PC-9 (cell line): ENCODE results near the gene LBX1. TPM values are rescaled to one million over a fixed set of nuclear protein-coding genes. Genes with fewer than 3 reads are reported as not detected.

ENCODE experiments used
- Bru-seq: library from RNA; stranded (reverse); fragments of 400-500 nt; gene quantifications from one replicate; lab custom pipeline; 2021; lab: Mats Ljungman, UMichigan
- BruChase-seq, 2 experiments: library from RNA; stranded (reverse); fragments of 400-500 nt; gene quantifications; one replicate each; lab custom pipeline; 2021; lab: Mats Ljungman, UMichigan
- BruUV-seq: library from RNA; stranded (reverse); fragments of 400-500 nt; replicated peaks from 2 replicates; lab custom pipeline; 2021; lab: Mats Ljungman, UMichigan
- CTCF ChIA-PET: fragments of 300-600 bp; sonication (Branson Sonifier 250); formaldehyde crosslinking; loops from one replicate; lab custom pipeline; 2022; ENCODE audit warnings: antibody characterized with exemption; lab: Charles Lee
- POLR2A ChIA-PET: fragments of 300-600 bp; sonication (Branson Sonifier 250); formaldehyde crosslinking; loops from one replicate; lab custom pipeline; 2022; ENCODE audit warnings: antibody characterized with exemption; ENCODE audit not compliant: unreplicated experiment; lab: Charles Lee
- DNase-seq, 2 experiments: peaks; one replicate each; pipeline versions ENCODE4 v3.0.0 to v3.0.0-alpha.2; 2015 to 2022; ENCODE audit warnings: mixed read lengths in 1 of 2
- H2AFZ ChIP-seq: fragments of 200-600 bp; sonication (generic); 2 replicates; pipeline ENCODE4 v1.8.1; 2017; ENCODE audit warnings: antibody characterized with exemption
- H3F3A ChIP-seq: fragments of 200-600 bp; sonication (generic); 2 replicates; pipeline ENCODE4 v1.8.1; 2017; ENCODE audit warnings: antibody characterized with exemption, mild to moderate bottlenecking, low read depth; ENCODE audit not compliant: insufficient read depth
- H3K27ac ChIP-seq: fragments of 200-600 bp; sonication (generic); 2 replicates; pipeline ENCODE4 v1.6.1; 2016; ENCODE audit warnings: mixed run types
- H3K27me3 ChIP-seq: fragments of 200-600 bp; sonication (generic); 2 replicates; pipeline ENCODE4 v1.6.1; 2016; ENCODE audit warnings: low read depth, mixed run types; ENCODE audit not compliant: insufficient read depth
- H3K36me3 ChIP-seq: fragments of 200-600 bp; sonication (generic); 2 replicates; pipeline ENCODE4 v1.6.1; 2016; ENCODE audit warnings: low read depth, mixed run types
- H3K4me1 ChIP-seq: fragments of 200-600 bp; sonication (generic); replicated peaks from 2 replicates; pipeline ENCODE4 v1.6.1; 2016; ENCODE audit warnings: mixed run types; ENCODE audit not compliant: insufficient read depth
- H3K4me2 ChIP-seq: fragments of 200-600 bp; sonication (generic); 2 replicates; pipeline ENCODE4 v1.6.1; 2017; ENCODE audit warnings: mixed run types
- H3K4me3 ChIP-seq: fragments of 200-600 bp; sonication (generic); 2 replicates; pipeline ENCODE4 v1.6.1; 2016; ENCODE audit warnings: mixed run types
- H3K79me2 ChIP-seq: fragments of 200-600 bp; sonication (generic); 2 replicates; pipeline ENCODE4 v1.6.1; 2017; ENCODE audit warnings: low read depth, mixed run types
- H3K9me2 ChIP-seq: fragments of 200-600 bp; sonication (generic); 2 replicates; pipeline ENCODE4 v1.8.1; 2017; ENCODE audit warnings: mild to moderate bottlenecking; ENCODE audit not compliant: insufficient read depth
- H3K9me3 ChIP-seq: fragments of 200-600 bp; sonication (generic); 2 replicates; pipeline ENCODE4 v1.8.1; 2016; ENCODE audit warnings: low read depth; ENCODE audit not compliant: insufficient read depth
- H4K20me1 ChIP-seq: fragments of 200-600 bp; sonication (generic); 2 replicates; pipeline ENCODE4 v1.8.1; 2017; ENCODE audit not compliant: insufficient read depth
- EZH2 ChIP-seq: fragments of 200-600 bp; sonication (generic); IDR thresholded peaks from 2 replicates; pipeline ENCODE4 v1.8.0; 2017; ENCODE audit warnings: antibody characterized with exemption, low read depth
- intact Hi-C: fragments of 100-400 bp; cut with micrococcal nuclease; formaldehyde crosslinking; loops from one replicate; pipeline ENCODE4 v1.10.0; 2022; ENCODE audit not compliant: unreplicated experiment
- long read RNA-seq: library from polyadenylated mRNA; stranded (forward); transcript quantifications from one replicate; pipeline ENCODE4 v2.0.0, GENCODE V29; 2022
- total RNA-seq: library from RNA; stranded (reverse); gene quantifications from 2 replicates; pipeline ENCODE4 v1.2.3, GENCODE V29; 2021
- TF ChIP-seq, protein P1 (sequence below): fragments of 200-600 bp; sonication (generic); conservative IDR thresholded peaks from 2 replicates; pipeline ENCODE4 v1.6.1; 2017; ENCODE audit warnings: mixed run types, antibody characterized with exemption, mild to moderate bottlenecking, moderate library complexity

LBX1 gene, protein sequence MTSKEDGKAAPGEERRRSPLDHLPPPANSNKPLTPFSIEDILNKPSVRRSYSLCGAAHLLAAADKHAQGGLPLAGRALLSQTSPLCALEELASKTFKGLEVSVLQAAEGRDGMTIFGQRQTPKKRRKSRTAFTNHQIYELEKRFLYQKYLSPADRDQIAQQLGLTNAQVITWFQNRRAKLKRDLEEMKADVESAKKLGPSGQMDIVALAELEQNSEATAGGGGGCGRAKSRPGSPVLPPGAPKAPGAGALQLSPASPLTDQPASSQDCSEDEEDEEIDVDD
- total RNA-seq (not detected in 2 replicates), Bru-seq, nascent RNA (not detected), BruChase-seq, experiment 1, labeled RNA remaining after a 2-hour chase (not detected), BruChase-seq, experiment 2, labeled RNA remaining after a 6-hour chase (not detected)
- long read RNA-seq: 0 reads

DNA sequence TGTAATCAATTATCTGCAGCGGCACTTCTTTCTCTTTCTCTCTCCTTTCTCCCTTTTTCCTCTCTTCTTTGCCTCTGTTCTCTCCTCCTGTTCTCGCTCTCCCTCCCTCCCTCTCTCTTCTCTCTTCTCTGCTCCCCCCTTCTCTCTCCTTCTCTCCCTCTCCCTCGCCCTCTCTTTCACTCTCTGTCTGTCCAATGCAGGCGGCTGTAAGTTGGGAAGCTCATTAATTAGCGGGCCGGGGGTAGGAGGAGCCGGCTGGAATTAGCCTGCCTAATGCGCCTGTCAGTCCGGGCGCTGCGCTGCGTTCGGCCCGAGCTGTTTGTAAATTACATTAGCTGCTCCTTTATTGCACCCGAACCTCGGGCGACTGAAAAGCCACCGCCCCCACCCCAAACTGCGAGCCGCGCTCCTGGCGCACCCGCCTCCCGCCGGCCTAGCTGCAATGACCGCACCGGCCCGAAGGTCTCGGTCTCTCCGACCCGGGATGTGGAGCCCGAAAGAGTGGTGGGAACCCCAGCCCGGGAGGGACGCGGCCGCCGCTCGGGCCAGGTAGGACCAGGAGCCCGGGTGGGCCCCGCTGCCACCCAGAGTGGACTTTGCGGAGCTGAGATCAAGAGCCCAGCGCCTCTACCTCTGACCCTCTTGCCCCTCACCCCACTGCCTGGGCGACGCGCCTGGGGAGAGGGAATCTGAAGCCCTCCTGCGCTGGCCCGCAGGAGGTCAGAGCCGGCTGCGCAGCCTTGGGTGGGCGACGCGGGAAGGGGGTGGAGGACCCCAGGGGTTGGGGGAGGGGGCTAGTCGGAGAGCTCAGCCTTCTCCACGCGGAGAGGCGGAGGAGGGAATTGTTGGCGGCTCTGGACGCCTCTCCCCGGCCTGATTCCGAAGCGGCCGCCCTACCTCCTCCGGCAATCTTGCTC lies at the start of gene LBX1:
Gene LBX1, minus strand, starts transcription at position 198 of the 917 bp plus-strand sequence. CDS start 648 bp downstream, outside the sequence.
- Histone ChIP-seq H3K4me1 (no peaks in the 10 kb centered on the region), H2AFZ (no peak within 1 kb of the TSS), H3K9me3 (no peaks in the 10 kb centered on the region), H3F3A (no peaks in the 10 kb centered on the region), H3K79me2 (no peaks in the 10 kb centered on the region), H3K27ac (no peak within 1 kb of the TSS), H3K36me3 (no peaks in the 10 kb centered on the region), H3K4me3 (no peak within 1 kb of the TSS), H3K27me3 (peaks cover 37% of the 10 kb centered on the region), H3K4me2 (no peak within 1 kb of the TSS), H3K9me2 (no peaks in the 10 kb centered on the region), H4K20me1 (no peaks in the 10 kb centered on the region)
- intact Hi-C loops: no loop called here
- TF ChIP-seq, protein P1, sequence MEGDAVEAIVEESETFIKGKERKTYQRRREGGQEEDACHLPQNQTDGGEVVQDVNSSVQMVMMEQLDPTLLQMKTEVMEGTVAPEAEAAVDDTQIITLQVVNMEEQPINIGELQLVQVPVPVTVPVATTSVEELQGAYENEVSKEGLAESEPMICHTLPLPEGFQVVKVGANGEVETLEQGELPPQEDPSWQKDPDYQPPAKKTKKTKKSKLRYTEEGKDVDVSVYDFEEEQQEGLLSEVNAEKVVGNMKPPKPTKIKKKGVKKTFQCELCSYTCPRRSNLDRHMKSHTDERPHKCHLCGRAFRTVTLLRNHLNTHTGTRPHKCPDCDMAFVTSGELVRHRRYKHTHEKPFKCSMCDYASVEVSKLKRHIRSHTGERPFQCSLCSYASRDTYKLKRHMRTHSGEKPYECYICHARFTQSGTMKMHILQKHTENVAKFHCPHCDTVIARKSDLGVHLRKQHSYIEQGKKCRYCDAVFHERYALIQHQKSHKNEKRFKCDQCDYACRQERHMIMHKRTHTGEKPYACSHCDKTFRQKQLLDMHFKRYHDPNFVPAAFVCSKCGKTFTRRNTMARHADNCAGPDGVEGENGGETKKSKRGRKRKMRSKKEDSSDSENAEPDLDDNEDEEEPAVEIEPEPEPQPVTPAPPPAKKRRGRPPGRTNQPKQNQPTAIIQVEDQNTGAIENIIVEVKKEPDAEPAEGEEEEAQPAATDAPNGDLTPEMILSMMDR: no peak
- no peak for TF ChIP-seq EZH2
- ChIA-PET POLR2A (no interaction called here), CTCF (no interaction called here)
- no peak for DNase-seq
- no TSS peak for BruUV-seq

DNA sequence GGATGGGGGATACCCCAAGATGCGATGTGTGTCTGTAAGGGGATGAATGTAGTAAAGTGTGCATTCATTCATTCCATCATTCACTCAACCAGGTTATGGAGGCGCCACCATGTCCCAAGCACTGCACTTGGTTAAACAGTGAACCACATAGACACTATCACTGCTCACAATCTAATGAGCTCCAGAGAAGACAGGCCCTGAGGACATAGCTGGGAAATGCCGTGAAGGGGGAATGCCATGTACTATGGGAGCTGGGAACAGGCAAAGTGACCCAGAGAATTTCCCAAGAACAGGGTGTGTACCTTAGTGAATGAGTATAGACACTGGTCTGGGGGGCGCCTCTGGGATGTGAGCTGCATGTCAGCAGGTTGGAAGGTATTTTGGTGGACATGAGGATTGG lies 44.5 kb upstream of the LBX1 start:
- Histone ChIP-seq H3K27ac (no peak overlapping the region), H3K36me3 (no peaks in the 10 kb centered on the region), H3K4me1 (no peaks in the 10 kb centered on the region), H3K9me3 (no peaks in the 10 kb centered on the region), H2AFZ (no peak overlapping the region), H3F3A (no peaks in the 10 kb centered on the region), H3K4me2 (no peak overlapping the region), H3K9me2 (no peaks in the 10 kb centered on the region), H4K20me1 (no peaks in the 10 kb centered on the region), H3K79me2 (no peaks in the 10 kb centered on the region), H3K27me3 (no peaks in the 10 kb centered on the region), H3K4me3 (no peak overlapping the region)
- POLR2A ChIA-PET: no interaction called here
- TF ChIP-seq, protein P1: no peak
- no peak for TF ChIP-seq EZH2
- intact Hi-C loops: no loop called here
- no peak for DNase-seq
- no TSS peak for BruUV-seq
- CTCF ChIA-PET: no interaction called here

DNA sequence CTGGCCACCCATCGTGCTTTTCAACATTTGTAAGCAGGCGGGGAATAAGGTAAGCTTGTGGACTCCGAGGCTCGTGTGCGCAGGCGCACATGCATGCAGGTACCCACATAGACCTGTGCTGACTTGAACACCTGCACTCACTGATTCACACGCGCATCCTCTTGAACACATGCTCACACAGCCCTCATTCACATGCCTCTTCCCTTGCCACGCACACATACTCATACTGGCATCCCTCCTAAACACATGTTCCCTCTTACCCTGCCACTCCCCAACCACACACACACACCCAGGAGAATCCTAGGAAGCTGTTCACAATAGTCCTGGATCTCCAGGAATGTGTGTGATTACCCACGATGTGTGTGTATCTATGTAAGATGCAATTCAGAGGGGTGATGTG lies 44.1 kb upstream of the LBX1 start:
- Histone ChIP-seq H4K20me1 (no peaks in the 10 kb centered on the region), H3K79me2 (no peaks in the 10 kb centered on the region), H3K9me2 (no peaks in the 10 kb centered on the region), H2AFZ (no peak overlapping the region), H3K4me1 (no peaks in the 10 kb centered on the region), H3K9me3 (no peaks in the 10 kb centered on the region), H3K27me3 (no peaks in the 10 kb centered on the region), H3F3A (no peaks in the 10 kb centered on the region), H3K36me3 (no peaks in the 10 kb centered on the region), H3K27ac (no peak overlapping the region), H3K4me2 (no peak overlapping the region), H3K4me3 (no peak overlapping the region)
- POLR2A ChIA-PET: no interaction called here
- intact Hi-C loops: no loop called here
- CTCF ChIA-PET: no interaction called here
- TF ChIP-seq EZH2: no peak
- TF ChIP-seq, protein P1: no peak
- no peak for DNase-seq
- no TSS peak for BruUV-seq
